Gastroesophageal sphincter (tissue), 4 donors: ENCODE data around the gene CPN2. TPM values are rescaled to one million over a fixed set of nuclear protein-coding genes. Genes with fewer than 3 reads are reported as not detected.

Experiments used
- ATAC-seq: fragments of 150-250 bp; one replicate; pipeline ENCODE4 v1.9.1; 2016; ENCODE audit warnings: mild to moderate bottlenecking, moderate library complexity
- H3K27ac ChIP-seq, 4 donors: fragments of 200-600 bp; sonication (generic) in 3 of 4; 1 replicate in 3 of 4; 2 replicates in 1 of 4; pipeline ENCODE4 v1.5.1; 2016 to 2019
- H3K27me3 ChIP-seq: fragments of 200-600 bp; sonication (generic); one replicate; pipeline ENCODE4 v1.5.1; 2019
- H3K36me3 ChIP-seq, 2 donors: fragments of 200-600 bp; sonication (generic); one replicate each; pipeline ENCODE4 v1.5.1; 2019; ENCODE audit warnings: control low read depth in 1 of 2
- H3K4me1 ChIP-seq, 3 donors: fragments of 200-600 bp; sonication (generic); 1 replicate in 2 of 3; 2 replicates in 1 of 3; pipeline ENCODE4 v1.5.1; 2016 to 2019; ENCODE audit warnings: control low read depth in 2 of 3
- H3K4me3 ChIP-seq, 2 donors: fragments of 200-600 bp; sonication (generic); one replicate each; pipeline ENCODE4 v1.5.1; 2019; ENCODE audit warnings: mild to moderate bottlenecking in 1 of 2, moderate library complexity in 1 of 2
- H3K9me3 ChIP-seq, 3 donors: fragments of 200-600 bp; sonication (generic); one replicate each; pipeline ENCODE4 v1.5.1; 2017 to 2019; ENCODE audit warnings: control low read depth in 2 of 3
- EP300 ChIP-seq: sonication (generic); formaldehyde crosslinking; IDR thresholded peaks from one replicate; pipeline ENCODE4 v1.6.1; 2017; ENCODE audit warnings: antibody characterized with exemption, mild to moderate bottlenecking
- POLR2A ChIP-seq, 2 donors: fragments of 450-650 bp; IDR thresholded peaks; one replicate each; pipeline ENCODE4 v1.6.1; 2017; ENCODE audit warnings: antibody characterized with exemption in 2 of 2, mild to moderate bottlenecking in 2 of 2, moderate library complexity in 1 of 2
- POLR2AphosphoS5 ChIP-seq: sonication (generic); formaldehyde crosslinking; IDR thresholded peaks from one replicate; pipeline ENCODE4 v1.6.1; 2017; ENCODE audit warnings: antibody characterized with exemption
- WGBS, 2 donors: methylation state at CpG; one replicate each; pipeline ENCODE4 v1.1.5; 2018; ENCODE audit warnings: low coverage in 1 of 2; 5-methylcytosine and 5-hydroxymethylcytosine counted together
- total RNA-seq, 4 donors: library from RNA; depleted of rRNA; stranded (reverse); fragments of >200 nt; gene quantifications; one replicate each; pipeline ENCODE4 v1.1.0, GENCODE V29; 2016
- TF ChIP-seq, protein P1 (sequence below), 4 experiments: fragments of 200-600 bp in 2 of 4; fragments of 450-650 bp in 2 of 4; sonication (generic) in 1 of 4; IDR thresholded peaks; one replicate each; pipeline ENCODE4 v1.5.1; 2017 to 2019; ENCODE audit warnings: antibody characterized with exemption in 4 of 4, mild to moderate bottlenecking in 2 of 4, moderate library complexity in 2 of 4

The CPN2 gene
- total RNA-seq, 4 donors from 2014 or later: not detected

DNA sequence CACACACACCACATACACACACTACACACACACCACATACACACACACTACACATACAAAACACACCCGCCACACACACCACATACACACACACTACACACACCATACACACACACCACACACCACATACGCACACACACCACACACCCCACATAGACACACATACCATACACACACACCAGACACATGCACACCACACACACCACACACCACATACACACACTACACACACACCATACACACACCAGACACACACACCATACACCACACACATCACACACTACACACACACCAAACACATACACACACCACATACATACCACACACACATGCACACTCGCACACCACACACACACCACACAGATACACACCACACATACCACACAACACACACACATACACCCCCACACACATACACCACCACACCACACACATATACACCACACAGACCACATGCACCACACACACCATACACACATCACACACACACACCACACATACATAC lies 26.3 kb downstream of the CPN2 start:
- 93 to 97% methylated on average over 3 of the region's 3 CpGs for WGBS, 2 donors
- TF ChIP-seq, protein P1, sequence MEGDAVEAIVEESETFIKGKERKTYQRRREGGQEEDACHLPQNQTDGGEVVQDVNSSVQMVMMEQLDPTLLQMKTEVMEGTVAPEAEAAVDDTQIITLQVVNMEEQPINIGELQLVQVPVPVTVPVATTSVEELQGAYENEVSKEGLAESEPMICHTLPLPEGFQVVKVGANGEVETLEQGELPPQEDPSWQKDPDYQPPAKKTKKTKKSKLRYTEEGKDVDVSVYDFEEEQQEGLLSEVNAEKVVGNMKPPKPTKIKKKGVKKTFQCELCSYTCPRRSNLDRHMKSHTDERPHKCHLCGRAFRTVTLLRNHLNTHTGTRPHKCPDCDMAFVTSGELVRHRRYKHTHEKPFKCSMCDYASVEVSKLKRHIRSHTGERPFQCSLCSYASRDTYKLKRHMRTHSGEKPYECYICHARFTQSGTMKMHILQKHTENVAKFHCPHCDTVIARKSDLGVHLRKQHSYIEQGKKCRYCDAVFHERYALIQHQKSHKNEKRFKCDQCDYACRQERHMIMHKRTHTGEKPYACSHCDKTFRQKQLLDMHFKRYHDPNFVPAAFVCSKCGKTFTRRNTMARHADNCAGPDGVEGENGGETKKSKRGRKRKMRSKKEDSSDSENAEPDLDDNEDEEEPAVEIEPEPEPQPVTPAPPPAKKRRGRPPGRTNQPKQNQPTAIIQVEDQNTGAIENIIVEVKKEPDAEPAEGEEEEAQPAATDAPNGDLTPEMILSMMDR (IDR thresholded peaks at IDR 0.05): no peak
- Histone ChIP-seq H3K4me1 (peaks cover 0 to 33% (median 8%) of the 10 kb centered on the region in 3 donors), H3K36me3 (no peaks in the 10 kb centered on the region), H3K4me3 (no peak overlapping the region), H3K27ac (no peak overlapping the region), H3K9me3 (peaks cover 0 to 1% (median 0%) of the 10 kb centered on the region in 3 donors), H3K27me3 (peaks cover 5% of the 10 kb centered on the region)
- no peak for ATAC-seq

DNA sequence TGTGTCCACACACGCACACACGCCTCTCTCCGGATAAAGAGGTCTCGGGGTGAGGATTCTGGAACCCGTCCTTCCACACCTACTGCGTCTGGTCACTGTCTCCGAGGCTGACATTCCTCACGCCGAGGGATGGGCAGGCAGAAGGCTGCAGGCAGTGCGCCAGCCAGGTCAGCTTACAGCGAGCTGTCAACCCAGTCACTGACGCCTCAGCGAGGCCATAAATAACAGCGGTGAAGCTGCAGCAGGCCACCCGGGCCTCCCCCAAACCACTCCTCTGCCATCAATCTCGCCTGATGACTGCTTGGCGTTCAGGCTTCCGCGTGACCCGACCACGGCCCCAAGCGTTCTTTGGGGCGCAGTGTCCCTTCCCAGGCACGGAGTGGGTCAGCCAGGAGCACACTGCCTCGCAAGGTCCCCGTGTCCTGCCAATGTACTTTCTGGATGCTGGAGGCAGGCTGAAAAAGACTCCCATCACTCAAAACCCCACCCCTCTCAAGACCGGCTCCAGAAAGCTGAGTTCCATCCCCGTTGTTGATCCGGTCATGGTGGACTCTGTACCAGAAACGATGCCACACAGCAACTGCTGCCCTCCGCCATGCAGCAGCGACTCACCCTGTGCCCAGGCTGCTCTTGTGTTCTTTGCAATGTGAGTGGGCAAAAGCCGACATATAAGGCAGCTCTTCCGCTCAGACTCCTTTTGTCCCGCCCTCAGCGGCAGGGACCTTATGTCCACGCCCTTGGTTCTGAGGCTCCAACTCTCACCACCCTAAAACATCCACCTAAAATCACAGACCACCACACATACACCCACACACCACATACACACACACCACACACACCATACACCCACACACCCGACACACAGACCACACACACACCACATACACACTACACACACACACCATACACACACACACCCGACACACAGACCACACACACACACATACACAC lies 27.1 kb downstream of the CPN2 start:
- H3K9me3 ChIP-seq: peaks cover 0 to 9% (median 0%) of the 10 kb centered on the region in 3 donors
- WGBS, 2 donors: 14 to 27% methylated on average over 9 to 13 of the region's 39 CpGs
- H3K4me3 ChIP-seq: peak overlapping the region in 1 of 2 donors; percentile 44
- H3K4me1 ChIP-seq: peaks cover 0 to 27% (median 8%) of the 10 kb centered on the region in 3 donors
- ATAC-seq: peak; percentile 89
- H3K27me3 ChIP-seq: peaks cover 5% of the 10 kb centered on the region
- TF ChIP-seq POLR2A (IDR thresholded peaks at IDR 0.05) (no peak), EP300 (no peak), POLR2AphosphoS5 (no peak)
- TF ChIP-seq, protein P1 (IDR thresholded peaks at IDR 0.05): no peak
- H3K36me3 ChIP-seq: no peaks in the 10 kb centered on the region
- peak overlapping the region; percentile 4 to 85 (median 80) for H3K27ac ChIP-seq

DNA sequence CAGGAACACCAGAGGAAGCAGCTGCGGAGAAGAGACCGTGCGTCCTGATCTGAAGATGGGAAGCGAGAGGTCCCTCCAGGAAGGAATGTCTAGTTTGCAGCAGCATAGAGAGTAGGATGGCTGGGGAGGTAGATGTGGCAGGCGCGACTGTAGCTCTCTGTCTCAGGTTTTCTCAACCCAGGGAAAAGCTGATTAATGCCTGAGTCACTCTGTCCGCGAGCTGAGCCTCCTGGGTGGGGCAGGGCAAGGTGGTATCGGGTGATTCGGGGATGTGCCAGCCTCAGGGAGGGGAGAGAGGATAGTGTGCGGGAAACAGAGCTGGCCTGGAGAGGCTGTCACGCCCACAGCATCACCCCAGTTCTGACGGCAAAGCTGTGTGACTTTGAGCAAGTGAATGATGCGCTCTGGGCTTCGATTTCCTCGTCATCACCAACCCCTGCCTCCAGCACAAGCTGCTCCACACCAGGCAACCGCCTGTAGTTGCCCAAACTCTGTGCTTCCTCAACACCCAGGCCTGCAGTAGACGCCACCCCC lies 28.4 kb downstream of the CPN2 start:
- H3K27me3 ChIP-seq: peaks cover 7% of the 10 kb centered on the region
- H3K4me3 ChIP-seq: no peak overlapping the region
- WGBS, 2 donors: 67 to 80% methylated on average over 4 to 7 of the region's 18 CpGs
- H3K9me3 ChIP-seq: peaks cover 0 to 19% (median 0%) of the 10 kb centered on the region in 3 donors
- H3K4me1 ChIP-seq: peaks cover 0 to 27% (median 8%) of the 10 kb centered on the region in 3 donors
- no peaks in the 10 kb centered on the region for H3K36me3 ChIP-seq
- peak overlapping the region in 2 of 4 donors; percentile 77 to 83 for H3K27ac ChIP-seq
- ATAC-seq: no peak
- TF ChIP-seq POLR2AphosphoS5 (no peak), POLR2A (IDR thresholded peaks at IDR 0.05) (no peak)

DNA sequence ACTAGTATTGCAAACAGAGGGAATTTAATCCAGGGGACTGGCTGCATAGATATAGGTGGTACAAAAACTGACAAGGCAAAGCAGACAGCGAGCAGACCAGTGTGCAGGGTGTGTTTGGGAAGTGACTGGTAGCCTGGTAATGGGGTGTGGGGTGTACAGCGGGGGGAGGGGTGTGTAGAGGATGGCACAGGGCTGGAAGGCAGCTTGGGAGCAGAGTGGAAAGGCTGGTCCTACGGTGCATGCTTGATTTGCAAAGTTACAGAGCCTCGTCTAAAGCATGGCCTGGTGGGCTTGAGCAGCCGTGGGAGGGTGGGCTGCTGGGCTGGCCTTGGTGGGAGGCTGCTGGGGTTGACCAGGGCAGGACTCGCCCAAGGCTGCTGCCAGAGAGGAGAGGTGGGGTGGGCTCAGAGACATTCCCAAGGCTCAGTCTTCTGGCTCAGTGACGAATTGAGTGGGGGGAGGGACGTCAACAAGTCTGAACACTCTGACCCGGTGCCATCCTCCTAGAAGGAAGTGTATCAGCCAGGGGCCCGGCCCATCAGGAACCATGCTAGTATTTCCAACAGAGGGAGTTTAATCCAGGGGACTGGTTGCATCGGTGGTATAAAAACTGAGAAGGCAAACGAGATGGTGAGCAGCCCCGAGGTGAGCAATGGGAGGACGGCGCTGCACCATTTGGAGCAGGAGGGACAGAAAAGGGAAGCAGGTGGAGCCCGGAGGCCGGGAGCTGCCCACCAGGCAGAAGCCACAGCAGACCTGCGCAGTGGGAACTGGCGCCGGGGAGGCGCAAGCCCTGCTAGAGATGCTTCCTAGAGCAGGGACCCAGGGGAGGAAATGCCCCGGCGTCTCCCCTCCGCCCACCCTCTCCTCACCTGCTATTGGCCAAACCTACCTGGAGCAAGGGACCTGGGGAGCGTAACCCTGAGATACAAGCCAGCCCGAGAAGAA lies 29.2 kb downstream of the CPN2 start:
- H3K27me3 ChIP-seq: peaks cover 9% of the 10 kb centered on the region
- H3K36me3 ChIP-seq: no peaks in the 10 kb centered on the region
- no peak overlapping the region for H3K4me3 ChIP-seq
- H3K9me3 ChIP-seq: peaks cover 0 to 19% (median 0%) of the 10 kb centered on the region in 3 donors
- ATAC-seq: no peak
- H3K27ac ChIP-seq: no peak overlapping the region
- peaks cover 0 to 27% (median 8%) of the 10 kb centered on the region in 3 donors for H3K4me1 ChIP-seq
- WGBS, 2 donors: 74 to 82% methylated on average over 11 to 18 of the region's 26 CpGs
- TF ChIP-seq, protein P1 (IDR thresholded peaks at IDR 0.05): no peak
- TF ChIP-seq POLR2AphosphoS5: no peak
- no peak for TF ChIP-seq POLR2A (IDR thresholded peaks at IDR 0.05)
- no peak for TF ChIP-seq EP300
